RWPE2 (cell line): ENCODE results near the gene CARD19.
"Not testable (repeated sequence)": the region's sequence is repeated elsewhere in the genome, so short reads cannot be mapped to it uniquely, and the experiment has no call there.

Source experiments
- ATAC-seq: fragments of 200-7000 bp; cut with Tn5 transposase; 3 replicates; pipeline ENCODE4 v1.9.1; 2021; ENCODE audit warnings: low read depth
- DNase-seq: peaks from one replicate; pipeline ENCODE4 v3.0.0-alpha.2; 2020; ENCODE audit warnings: low spot score
- H3K27ac ChIP-seq: fragments of 450-650 bp; 2 replicates; pipeline ENCODE4 v1.5.1; 2017; ENCODE audit warnings: mild to moderate bottlenecking; ENCODE audit not compliant: poor library complexity, severe bottlenecking
- H3K27me3 ChIP-seq: fragments of 250-450 bp; sonication (Bioruptor Pico); 2 replicates; pipeline ENCODE4 v1.5.1; 2021; ENCODE audit warnings: mild to moderate bottlenecking, moderate library complexity; ENCODE audit not compliant: insufficient read depth, poor library complexity, severe bottlenecking
- H3K36me3 ChIP-seq: fragments of 250-450 bp; sonication (Bioruptor Pico); 2 replicates; pipeline ENCODE4 v1.5.1; 2020; ENCODE audit warnings: low read depth, mild to moderate bottlenecking, moderate library complexity
- H3K4me1 ChIP-seq: fragments of 250-450 bp; sonication (Bioruptor Pico); 2 replicates; pipeline ENCODE4 v1.5.1; 2021; ENCODE audit warnings: mild to moderate bottlenecking, moderate library complexity; ENCODE audit not compliant: insufficient read depth, poor library complexity, severe bottlenecking
- H3K4me3 ChIP-seq: fragments of 250-450 bp; sonication (Bioruptor Pico); 2 replicates; pipeline ENCODE4 v1.5.1; 2021; ENCODE audit warnings: mild to moderate bottlenecking, moderate library complexity; ENCODE audit not compliant: severe bottlenecking
- H3K9me3 ChIP-seq: fragments of 250-450 bp; sonication (Bioruptor Pico); 2 replicates; pipeline ENCODE4 v1.5.1; 2021; ENCODE audit warnings: mild to moderate bottlenecking, moderate library complexity; ENCODE audit not compliant: severe bottlenecking
- CTCF ChIP-seq: fragments of 450-650 bp; IDR thresholded peaks from one replicate; pipeline ENCODE4 v1.5.1; 2017; ENCODE audit warnings: mild to moderate bottlenecking, moderate library complexity; ENCODE audit not compliant: poor library complexity, severe bottlenecking

CARD19 gene

GRCh38 chr9:93138171-93138764, 42.3 kb downstream of the CARD19 start:
- Histone ChIP-seq H3K4me1 (peaks cover 12% of the 10 kb centered on the region), H3K36me3 (no peaks in the 10 kb centered on the region), H3K27ac (no peak overlapping the region), H3K27me3 (no peaks in the 10 kb centered on the region), H3K4me3 (no peak overlapping the region), H3K9me3 (no peaks in the 10 kb centered on the region)
- no peak for TF ChIP-seq CTCF
- ATAC-seq: no peak
- DNase-seq: no peak

DNA sequence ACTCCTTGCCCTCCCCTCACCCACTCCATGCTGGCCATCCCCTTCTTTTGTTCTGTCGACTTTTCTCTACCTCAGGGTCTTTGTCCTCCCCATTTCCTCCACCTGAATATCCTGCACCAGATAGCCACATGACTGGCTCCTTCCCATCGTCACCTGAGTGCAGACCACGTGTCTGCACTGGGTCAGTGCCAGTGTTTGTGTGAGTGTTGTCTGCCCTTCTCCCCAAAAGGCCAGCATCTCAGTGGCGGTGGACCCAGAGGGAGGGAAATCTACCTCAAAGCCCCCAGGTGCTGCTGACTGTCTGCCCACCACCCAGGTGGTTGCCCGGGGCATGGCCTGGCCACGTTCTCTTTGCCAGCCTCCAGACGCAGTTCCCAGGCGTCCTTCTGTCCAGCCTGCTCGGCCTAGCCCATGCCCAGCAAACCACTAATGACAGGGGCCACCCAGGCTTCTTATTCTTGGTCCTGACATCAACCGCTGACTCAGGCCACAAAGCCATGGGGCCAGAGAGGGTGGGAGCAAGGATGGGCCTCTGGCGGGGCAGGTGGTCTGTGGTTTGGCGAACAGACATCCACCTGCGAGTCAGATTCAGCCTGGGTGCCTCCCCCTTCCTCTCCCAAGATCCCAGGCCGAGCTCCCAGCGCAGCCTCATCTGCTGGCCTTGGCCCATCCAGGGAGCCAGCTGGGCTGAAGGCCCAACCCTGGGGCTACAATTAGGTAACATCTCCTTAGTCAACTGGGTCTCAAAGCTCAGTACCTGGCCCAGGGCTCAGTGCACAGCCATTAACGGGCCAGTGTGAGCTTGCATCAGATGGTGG, 43.6 kb downstream of the CARD19 start:
- Histone ChIP-seq H3K4me1 (peaks cover 20% of the 10 kb centered on the region), H3K36me3 (no peaks in the 10 kb centered on the region), H3K27ac (no peak overlapping the region), H3K27me3 (no peaks in the 10 kb centered on the region), H3K9me3 (no peaks in the 10 kb centered on the region), H3K4me3 (no peak overlapping the region)
- ATAC-seq (0 out of 3 replicates have a peak, but pooled peaks have one; percentile 7), DNase-seq (no peak)
- no peak for TF ChIP-seq CTCF

GRCh38 chr9:93141771-93142483, 45.9 kb downstream of the CARD19 start:
- Histone ChIP-seq H3K4me3 (no peak overlapping the region), H3K27ac (no peak overlapping the region), H3K4me1 (peaks cover 21% of the 10 kb centered on the region), H3K36me3 (no peaks in the 10 kb centered on the region), H3K27me3 (no peaks in the 10 kb centered on the region), H3K9me3 (no peaks in the 10 kb centered on the region)
- TF ChIP-seq CTCF: no peak
- no peak for DNase-seq
- no peak for ATAC-seq

DNA sequence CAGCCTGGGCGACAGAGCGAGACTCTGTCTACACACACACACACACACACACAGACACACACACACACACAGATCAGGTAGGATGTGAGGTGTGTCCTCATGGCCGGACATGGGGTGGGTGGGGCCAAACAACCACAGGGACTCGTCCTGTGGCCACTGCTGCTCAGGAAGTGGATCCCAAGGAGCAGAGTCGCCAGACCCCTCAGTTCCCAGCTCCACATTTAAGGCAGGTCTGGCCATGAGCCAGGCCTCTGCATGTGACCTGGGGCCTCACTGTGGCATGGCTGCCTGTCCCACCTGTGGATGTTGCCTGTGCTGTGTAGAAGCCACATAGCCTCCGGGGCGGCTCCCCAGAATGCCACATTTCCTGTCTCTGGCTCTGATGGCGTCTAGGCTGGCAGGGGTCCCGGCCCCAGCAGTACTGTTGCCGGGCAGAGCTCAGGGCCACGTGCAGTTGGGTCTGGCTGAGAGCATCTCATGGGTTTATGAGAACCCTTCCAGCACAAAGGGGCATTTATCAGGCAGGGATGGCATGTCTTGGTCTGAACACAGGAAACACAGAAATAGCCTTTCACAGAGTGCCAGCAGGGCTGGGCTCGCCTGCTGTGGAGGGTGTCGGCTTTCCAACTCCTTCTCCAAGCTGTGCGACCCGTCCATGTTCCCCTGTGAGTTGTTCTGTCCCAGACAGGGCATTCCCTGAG, 48.0 kb downstream of the CARD19 start:
- Histone ChIP-seq H3K9me3 (no peaks in the 10 kb centered on the region), H3K36me3 (no peaks in the 10 kb centered on the region), H3K4me1 (peaks cover 21% of the 10 kb centered on the region), H3K27me3 (no peaks in the 10 kb centered on the region), H3K4me3 (no peak overlapping the region), H3K27ac (no peak overlapping the region)
- no peak for TF ChIP-seq CTCF
- DNase-seq (no peak), ATAC-seq (peak; percentile 46)

DNA sequence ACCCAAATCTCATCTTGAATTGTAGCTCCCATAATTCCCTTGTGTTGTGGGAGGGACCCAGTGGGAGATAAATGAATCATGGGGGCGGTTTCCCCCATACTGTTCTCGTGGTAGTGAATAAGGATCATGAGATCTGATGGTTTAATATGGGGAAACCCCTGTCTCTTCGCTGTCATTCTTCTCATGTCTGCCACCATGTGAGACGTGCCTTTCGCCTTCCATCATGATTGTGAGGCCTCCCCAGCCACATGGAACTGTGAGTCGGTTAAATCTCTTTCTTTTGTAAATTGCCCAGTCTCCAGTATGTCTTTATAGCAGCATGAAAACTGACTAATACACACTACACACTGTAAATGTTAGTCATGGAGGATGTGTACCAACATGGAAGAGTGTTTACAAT, 50.7 kb downstream of the CARD19 start:
- not testable (repeated sequence) for H3K4me3 ChIP-seq, DNase-seq, H3K9me3 ChIP-seq, ATAC-seq, H3K27me3 ChIP-seq, H3K27ac ChIP-seq, H3K36me3 ChIP-seq
- H3K4me1 ChIP-seq: peaks cover 12% of the 10 kb centered on the region
